IMR-90 (cell line): ENCODE results near the gene LCK. TPM values are rescaled to one million over a fixed set of nuclear protein-coding genes. Genes with fewer than 3 reads are reported as not detected.

ENCODE experiments used
- ATAC-seq: fragments of 200-7000 bp; cut with Tn5 transposase; 2 replicates; pipeline ENCODE4 v1.9.1; 2020; ENCODE audit warnings: low read depth, mild to moderate bottlenecking, moderate library complexity
- BruUV-seq: library from RNA; stranded (reverse); fragments of 400-500 nt; replicated peaks from 2 replicates; lab custom pipeline; 2021; lab: Mats Ljungman, UMichigan
- CTCF ChIA-PET: fragments of 300-600 bp; formaldehyde crosslinking; extraction: SDS; loops from one replicate; lab custom pipeline; 2021; ENCODE audit warnings: antibody characterized with exemption; lab: Yijun Ruan, JAX
- POLR2A ChIA-PET: fragments of 300-600 bp; sonication (Branson Sonifier 250); formaldehyde crosslinking; loops from one replicate; lab custom pipeline; 2022; ENCODE audit warnings: antibody characterized with exemption; ENCODE audit not compliant: unreplicated experiment; lab: Charles Lee
- DNase-seq: peaks from one replicate; pipeline ENCODE4 v3.0.0; 2013
- H2AFZ ChIP-seq: replicated peaks from 2 replicates; pipeline ENCODE3; 2013; ENCODE audit warnings: low read length, mild to moderate bottlenecking; ENCODE audit not compliant: poor library complexity
- H2AK5ac ChIP-seq: 2 replicates; pipeline ENCODE4 v1.6.1; 2013; ENCODE audit warnings: low read depth, low read length, inconsistent platforms
- H2AK9ac ChIP-seq: replicated peaks from 2 replicates; pipeline ENCODE3; 2013; ENCODE audit warnings: mild to moderate bottlenecking, low read depth, low read length, moderate library complexity; ENCODE audit not compliant: poor library complexity
- H2BK120ac ChIP-seq: 2 replicates; pipeline ENCODE4 v1.6.1; 2013; ENCODE audit warnings: low read depth, low read length, inconsistent platforms
- H2BK15ac ChIP-seq: 3 replicates; pipeline ENCODE4 v1.6.1; 2013; ENCODE audit warnings: low read depth, low read length, inconsistent platforms
- H2BK20ac ChIP-seq: 2 replicates; pipeline ENCODE4 v1.6.1; 2013; ENCODE audit warnings: low read depth, mild to moderate bottlenecking, inconsistent platforms, low read length, moderate library complexity
- H2BK5ac ChIP-seq: 2 replicates; pipeline ENCODE4 v1.6.1; 2013; ENCODE audit warnings: mild to moderate bottlenecking, low read depth, low read length, inconsistent platforms; ENCODE audit not compliant: poor library complexity, severe bottlenecking
- H3K14ac ChIP-seq: replicated peaks from 2 replicates; pipeline ENCODE4 v1.6.1; 2013; ENCODE audit warnings: low read depth, low read length, inconsistent platforms
- H3K18ac ChIP-seq: 2 replicates; pipeline ENCODE4 v1.6.1; 2013; ENCODE audit warnings: low read depth, low read length, control low read depth
- H3K23ac ChIP-seq: 2 replicates; pipeline ENCODE4 v1.6.1; 2013; ENCODE audit warnings: low read depth, low read length, inconsistent platforms
- H3K27ac ChIP-seq: 2 replicates; pipeline ENCODE4 v1.5.1; 2013; ENCODE audit warnings: mild to moderate bottlenecking, control low read depth, low read length; ENCODE audit not compliant: insufficient read depth
- H3K27me3 ChIP-seq: 2 replicates; pipeline ENCODE4 v1.6.1; 2013; ENCODE audit warnings: low read length; ENCODE audit not compliant: control insufficient read depth, insufficient read depth
- H3K36me3 ChIP-seq: 2 replicates; pipeline ENCODE4 v1.6.1; 2013; ENCODE audit warnings: low read length, mixed read lengths; ENCODE audit not compliant: control insufficient read depth, insufficient read depth
- H3K4ac ChIP-seq: 2 replicates; pipeline ENCODE4 v1.6.1; 2013; ENCODE audit warnings: low read depth, low read length, inconsistent platforms
- H3K4me1 ChIP-seq: 2 replicates; pipeline ENCODE4 v1.6.1; 2013; ENCODE audit warnings: low read length, mixed read lengths; ENCODE audit not compliant: control insufficient read depth, insufficient read depth
- H3K4me2 ChIP-seq: 2 replicates; pipeline ENCODE4 v1.6.1; 2013; ENCODE audit warnings: low read depth, mild to moderate bottlenecking, control low read depth, low read length, moderate library complexity
- H3K4me3 ChIP-seq: 2 replicates; pipeline ENCODE4 v1.5.1; 2013; ENCODE audit warnings: low read depth, mild to moderate bottlenecking, control low read depth, low read length, moderate library complexity; ENCODE audit not compliant: insufficient read depth
- H3K56ac ChIP-seq: 2 replicates; pipeline ENCODE4 v1.6.1; 2013; ENCODE audit warnings: low read length, inconsistent platforms; ENCODE audit not compliant: insufficient read depth; ENCODE audit errors: extremely low read depth
- H3K79me1 ChIP-seq, 2 experiments: 2 replicates each; pipeline ENCODE4 v1.6.1; 2013; ENCODE audit warnings: low read length in 2 of 2, inconsistent platforms in 1 of 2, low read depth in 1 of 2
- H3K9ac ChIP-seq: 2 replicates; pipeline ENCODE4 v1.6.1; 2013; ENCODE audit warnings: low read depth, low read length, control low read depth
- H3K9me1 ChIP-seq: 2 replicates; pipeline ENCODE4 v1.6.1; 2013; ENCODE audit warnings: low read length, inconsistent platforms; ENCODE audit not compliant: insufficient read depth
- H3K9me3 ChIP-seq: 2 replicates; pipeline ENCODE4 v1.6.1; 2013; ENCODE audit warnings: low read length; ENCODE audit not compliant: control insufficient read depth, insufficient read depth
- H4K20me1 ChIP-seq: 2 replicates; pipeline ENCODE4 v1.6.1; 2013; ENCODE audit warnings: low read length, inconsistent platforms; ENCODE audit not compliant: insufficient read depth
- H4K5ac ChIP-seq: 2 replicates; pipeline ENCODE4 v1.6.1; 2013; ENCODE audit warnings: mild to moderate bottlenecking, low read depth, low read length, control low read depth
- H4K8ac ChIP-seq, 2 experiments: 2 replicates each; pipeline ENCODE4 v1.6.1; 2013; ENCODE audit warnings: low read depth in 2 of 2, low read length in 2 of 2, control low read depth in 1 of 2, inconsistent platforms in 1 of 2
- H4K91ac ChIP-seq: 2 replicates; pipeline ENCODE4 v1.6.1; 2013; ENCODE audit warnings: low read depth, low read length, inconsistent platforms; ENCODE audit not compliant: insufficient read depth
- BHLHE40 ChIP-seq: fragments of 150-350 bp; IDR thresholded peaks from 2 replicates; pipeline ENCODE4 v1.6.1; 2016; ENCODE audit warnings: mild to moderate bottlenecking, low read depth, low read length
- CEBPB ChIP-seq: IDR thresholded peaks from 2 replicates; pipeline ENCODE4 v1.6.1; 2012; ENCODE audit warnings: low read depth, low read length, improper control_type of control experiment
- CHD1 ChIP-seq: IDR thresholded peaks from 2 replicates; pipeline ENCODE4 v1.6.1; 2012; ENCODE audit warnings: low read depth, low read length, improper control_type of control experiment
- CTCF ChIP-seq: conservative IDR thresholded peaks from 2 replicates; pipeline ENCODE4 v1.5.1; 2012; ENCODE audit warnings: mild to moderate bottlenecking, low read depth, low read length, improper control_type of control experiment
- ELK1 ChIP-seq: fragments of 150-350 bp; IDR thresholded peaks from 2 replicates; pipeline ENCODE4 v1.6.1; 2016; ENCODE audit warnings: low read depth, mild to moderate bottlenecking, low read length, moderate library complexity, borderline replicate concordance
- FOS ChIP-seq: fragments of 150-350 bp; IDR thresholded peaks from 2 replicates; pipeline ENCODE4 v1.6.1; 2016; ENCODE audit warnings: low read depth, low read length
- MAFK ChIP-seq: IDR thresholded peaks from 2 replicates; pipeline ENCODE4 v1.6.1; 2012; ENCODE audit warnings: low read depth, low read length, improper control_type of control experiment
- MAZ ChIP-seq: IDR thresholded peaks from 2 replicates; pipeline ENCODE4 v1.6.1; 2012; ENCODE audit warnings: low read depth, mild to moderate bottlenecking, low read length, improper control_type of control experiment, moderate library complexity, borderline replicate concordance
- NFE2L2 ChIP-seq: fragments of 150-350 bp; IDR thresholded peaks from 2 replicates; pipeline ENCODE4 v1.6.1; 2016; ENCODE audit warnings: low read depth, mild to moderate bottlenecking, low read length
- POLR2A ChIP-seq: IDR thresholded peaks from 2 replicates; pipeline ENCODE4 v1.6.1; 2012; ENCODE audit warnings: mild to moderate bottlenecking, low read depth, low read length
- RAD21 ChIP-seq: IDR thresholded peaks from 2 replicates; pipeline ENCODE4 v1.6.1; 2012; ENCODE audit warnings: low read length, improper control_type of control experiment
- RCOR1 ChIP-seq: IDR thresholded peaks from 2 replicates; pipeline ENCODE4 v1.6.1; 2012; ENCODE audit warnings: mild to moderate bottlenecking, low read length, improper control_type of control experiment; ENCODE audit not compliant: insufficient replicate concordance
- RFX5 ChIP-seq: IDR thresholded peaks from 2 replicates; pipeline ENCODE4 v1.8.0; 2012; ENCODE audit warnings: low read depth, mild to moderate bottlenecking, low read length, moderate library complexity
- SMC3 ChIP-seq: fragments of 150-350 bp; IDR thresholded peaks from 2 replicates; pipeline ENCODE4 v1.6.1; 2016; ENCODE audit warnings: low read depth, mild to moderate bottlenecking, antibody characterized with exemption, low read length, moderate library complexity
- USF2 ChIP-seq: fragments of 150-350 bp; IDR thresholded peaks from 2 replicates; pipeline ENCODE4 v1.6.1; 2017; ENCODE audit warnings: mild to moderate bottlenecking, antibody characterized with exemption, low read length, low read depth
- WGBS, 2 experiments: methylation state at CpG; one replicate each; pipeline versions ENCODE4 v1.1.5 to v1.1.7; 2013; ENCODE audit warnings: missing lambda C conversion rate in 2 of 2; ENCODE audit not compliant: insufficient read length in 1 of 2; ENCODE audit errors: extremely low coverage in 2 of 2; 5-methylcytosine and 5-hydroxymethylcytosine counted together
- dilution Hi-C: fragments of 300-500 bp; cut with HindIII; formaldehyde crosslinking; loops from one replicate; pipeline ENCODE4 v1.14.3; 2018; ENCODE audit warnings: low sequenced_read_pairs; ENCODE audit not compliant: unreplicated experiment
- in situ Hi-C: fragments of 300-500 bp; cut with MboI; formaldehyde crosslinking; loops from 3 replicates; pipeline ENCODE4 v1.14.3; 2019; ENCODE audit warnings: low sequenced_read_pairs, inconsistent platforms, mixed read lengths
- intact Hi-C: fragments of 100-400 bp; cut with micrococcal nuclease; formaldehyde crosslinking; loops from 2 replicates; pipeline ENCODE4 v1.10.0; 2022
- polyA plus RNA-seq, 3 experiments: library from polyadenylated mRNA; depleted of rRNA; stranded (reverse); fragments of >200 nt; gene quantifications; 2 replicates each; pipeline ENCODE4 v1.2.3, GENCODE V29; 2012; ENCODE audit warnings: low replicate concordance in 1 of 3
- total RNA-seq: library from RNA; depleted of rRNA; stranded (reverse); fragments of >200 nt; gene quantifications from 2 replicates; pipeline ENCODE4 v1.2.3, GENCODE V29; 2012

The LCK gene
- total and polyA plus RNA-seq, 2 of the 4 experiments (the other 2 are of a cell fraction) = not detected

- POLR2A ChIA-PET = no interaction called here
- DNase-seq = peak; percentile 21
- peak overlapping the region; percentile 84 for H2AFZ ChIP-seq
- TF ChIP-seq BHLHE40 (no peak; the same call in 1 of the 2 replicates), FOS (no peak), MAZ (peak; percentile 88), RCOR1 (no peak), USF2 (no peak), POLR2A (no peak), RFX5 (no peak), CTCF (peak; percentile 76), CEBPB (no peak), SMC3 (peak; percentile 61), MAFK (no peak), RAD21 (peak; percentile 60), NFE2L2 (no peak), ELK1 (no peak), CHD1 (no peak; the same call in 1 of the 2 replicates)
Measured at GRCh38 chr1:32334864-32335534, 83.9 kb downstream of the LCK start.

More at GRCh38 chr1:32334864-32335534, 83.9 kb downstream of the LCK start:
- Histone ChIP-seq H3K9me1 (peaks cover 7% of the 10 kb centered on the region; the same call in 1 of the 2 replicates), H4K20me1 (peaks cover 34% of the 10 kb centered on the region), H3K18ac (no peak overlapping the region), H2BK5ac (peak overlapping the region; percentile 16), H3K9me3 (no peaks in the 10 kb centered on the region), H2AK5ac (peak overlapping the region; percentile 66), H3K27me3 (no peaks in the 10 kb centered on the region), H4K5ac (no peak overlapping the region), H3K4me1 (peaks cover 6% of the 10 kb centered on the region), H2BK20ac (no peak overlapping the region), H2AK9ac (peak overlapping the region; percentile 97), H4K91ac (no peak overlapping the region), H3K23ac (peak overlapping the region; percentile 50), H2BK120ac (no peak overlapping the region), H3K4me3 (peak overlapping the region; percentile 85), H3K79me1 (peaks cover 19 to 49% of the 10 kb centered on the region in 2 experiments; a peak in 3 of 4 replicates), H3K27ac (peak overlapping the region; percentile 44), H4K8ac (no peak overlapping the region), H3K36me3 (peaks cover 43% of the 10 kb centered on the region), H3K9ac (peak overlapping the region; percentile 81), H2BK15ac (no peak overlapping the region), H3K4me2 (peak overlapping the region; percentile 95), H3K14ac (peak overlapping the region; percentile 85), H3K56ac (no peak overlapping the region), H3K4ac (peak overlapping the region; percentile 77)
- intact Hi-C loops (loop anchor here (1.0 to 5.0 kb wide), 3 partner anchors 57 to 120 kb away; partner anchors contain the start of gene BSDC1), in situ Hi-C loops (no loop called here), dilution Hi-C loops (no loop called here)
- CTCF ChIA-PET = no interaction called here
- BruUV-seq = no TSS peak
- 1% methylated on average over 14 of the region's 46 CpGs; no CpG with 5 or more reads in 1 of the 2 experiments for WGBS, 2 experiments
- peak; percentile 47 for ATAC-seq
